ENCODE data around the gene TWIST1.

Gene TWIST1

GRCh38 chr7:19097165-19098055 lies 20.0 kb downstream of the TWIST1 start:
- DNase-seq (ENCODE audit: low read depth in 1 of 2, low spot score in 1 of 2), result no peak

DNA sequence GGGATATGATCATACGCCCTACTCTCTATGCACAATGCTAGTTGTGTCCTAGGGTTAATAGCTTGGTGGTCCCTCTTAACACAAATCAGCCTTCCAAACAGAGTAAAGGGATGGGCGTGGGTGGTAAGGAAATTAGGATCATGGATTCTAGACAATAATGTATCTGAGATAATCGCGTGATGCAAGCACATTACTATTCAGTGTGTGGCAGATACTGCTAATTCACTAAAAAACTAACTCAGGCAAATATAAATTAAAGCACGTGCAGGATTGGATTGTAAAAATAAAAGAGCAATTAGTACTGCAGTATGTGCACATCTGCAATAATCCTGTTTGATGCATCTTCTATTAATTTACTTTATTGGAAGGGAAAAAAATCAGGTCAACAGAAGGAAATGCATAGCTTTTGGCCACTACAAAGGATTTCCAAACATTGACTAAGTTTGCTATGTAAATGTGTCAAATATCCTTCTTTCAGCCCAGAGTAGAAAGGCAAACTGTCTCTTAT lies 22.0 kb downstream of the TWIST1 start:
- no peak for DNase-seq (ENCODE audit: low read depth in 1 of 2, low spot score in 1 of 2)

DNA sequence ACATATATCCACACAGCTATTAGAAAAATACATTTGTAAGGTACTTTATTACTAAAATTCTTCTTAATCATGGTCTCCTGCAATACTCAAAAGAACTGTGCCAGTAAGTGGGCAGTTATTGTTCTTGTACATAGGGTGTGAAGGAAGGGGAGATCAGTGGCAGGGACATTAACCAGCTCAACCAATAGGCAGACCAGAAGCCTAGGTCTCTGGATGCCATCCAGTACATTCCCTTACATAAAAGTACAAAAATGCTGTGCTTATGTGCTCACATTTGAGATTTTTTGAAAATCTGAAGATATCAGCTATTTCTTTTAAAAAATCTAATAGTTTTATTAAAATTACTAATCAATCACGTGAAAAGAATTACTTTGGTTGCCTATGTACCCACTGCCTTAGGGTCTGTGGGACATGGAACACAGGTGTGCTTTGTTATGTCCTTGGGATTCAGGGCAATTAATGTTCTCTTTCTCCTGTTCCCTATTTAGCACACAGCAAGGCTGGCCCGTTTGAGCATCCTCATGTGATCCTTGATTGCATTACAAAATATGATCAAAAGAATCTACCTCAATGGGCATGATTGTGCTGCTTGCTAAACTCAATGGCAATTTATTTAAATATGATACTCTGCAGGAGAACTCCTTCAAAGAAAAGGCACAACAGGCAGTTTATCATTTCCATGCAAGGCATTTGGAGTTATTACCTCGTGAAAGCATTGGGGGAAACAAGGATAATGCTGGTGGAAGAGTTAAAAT lies 22.7 kb downstream of the TWIST1 start:
- DNase-seq (ENCODE audit: low read depth in 1 of 2, low spot score in 1 of 2), result no peak

DNA sequence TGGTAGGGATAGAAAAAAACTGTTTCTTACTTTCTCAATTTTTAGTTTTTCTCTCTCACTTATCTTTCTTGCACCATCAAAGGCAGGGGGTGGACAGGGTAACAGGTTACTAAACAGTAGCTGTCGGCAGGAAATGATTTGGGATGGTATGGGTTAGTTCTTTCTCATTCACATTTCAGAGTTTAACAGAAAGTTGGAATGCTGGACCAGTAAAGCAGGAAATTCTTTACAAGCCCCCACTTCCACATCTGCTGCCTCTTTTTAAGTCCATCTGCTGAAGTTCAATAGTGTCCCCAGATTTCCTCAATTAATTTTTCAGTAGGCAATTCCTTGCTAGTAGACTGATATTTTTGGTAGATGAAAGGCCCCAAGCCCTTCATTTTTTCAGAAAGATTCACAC lies 23.3 kb downstream of the TWIST1 start:
- no peak for DNase-seq (ENCODE audit: low read depth in 1 of 2, low spot score in 1 of 2)

- no peak for DNase-seq (ENCODE audit: low read depth in 1 of 2, low spot score in 1 of 2)
Observed at GRCh38 chr7:19091550-19092200, 25.8 kb downstream of the TWIST1 start.

DNA sequence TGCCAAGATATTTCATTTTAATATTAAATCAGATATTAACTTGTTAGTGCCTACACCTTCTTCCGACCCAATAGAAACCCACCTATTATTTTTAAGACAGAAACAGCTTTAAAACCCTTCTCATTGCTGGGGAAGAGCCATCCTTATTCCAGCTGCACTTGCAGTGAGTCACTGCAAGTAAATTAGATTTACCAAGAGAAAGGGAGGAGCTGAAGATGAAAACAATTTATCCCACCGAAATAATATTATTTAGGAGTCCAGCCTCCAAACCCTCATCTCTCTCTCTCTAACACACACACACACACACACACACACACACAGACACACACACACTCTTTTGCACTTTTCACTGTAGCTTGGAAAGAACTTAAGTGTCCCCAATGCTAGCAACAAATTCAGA lies 26.9 kb downstream of the TWIST1 start:
- no peak for DNase-seq (ENCODE audit: low read depth in 1 of 2, low spot score in 1 of 2)

GRCh38 chr7:19089797-19090196 lies 27.6 kb downstream of the TWIST1 start:
- no peak for DNase-seq (ENCODE audit: low read depth in 1 of 2, low spot score in 1 of 2)

DNA sequence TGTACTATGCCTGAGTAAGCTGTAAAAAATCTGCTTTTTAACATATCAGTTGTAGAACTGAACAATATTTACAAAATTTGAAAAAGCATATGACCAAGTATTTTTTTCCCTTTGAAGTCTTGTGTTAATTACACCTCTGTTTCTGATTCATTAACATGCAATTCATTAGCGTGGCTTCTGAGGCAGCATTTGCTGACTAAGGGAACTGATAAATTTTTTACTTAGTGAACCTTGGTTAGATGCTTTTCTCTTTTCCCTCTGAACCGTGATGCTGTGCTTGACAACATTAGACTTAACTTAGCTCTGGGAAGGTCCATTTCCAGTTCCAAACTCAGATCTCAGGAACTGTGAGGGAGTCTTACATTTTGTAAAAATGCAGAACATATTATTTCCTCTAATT lies 28.1 kb downstream of the TWIST1 start:
- no peak for DNase-seq (ENCODE audit: low read depth in 1 of 2, low spot score in 1 of 2)

DNA sequence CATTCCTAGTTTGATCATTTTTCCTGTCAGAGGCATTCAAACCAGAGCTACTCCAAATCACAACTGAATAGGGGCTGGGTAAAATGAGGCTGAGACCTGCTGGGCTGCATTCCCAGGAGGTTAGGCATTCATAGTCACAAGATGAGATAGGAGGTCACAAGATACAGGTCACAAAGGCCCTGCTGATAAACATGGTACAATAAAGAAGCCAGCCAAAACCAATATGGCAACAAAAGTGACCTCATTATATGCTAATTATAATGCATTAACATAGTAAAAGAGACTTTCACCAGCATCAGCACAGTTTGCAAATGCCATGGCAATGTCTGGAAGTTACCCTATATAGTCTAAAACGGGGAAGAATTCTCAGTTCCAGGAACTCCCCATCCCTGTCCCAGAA lies 37.3 kb downstream of the TWIST1 start:
- DNase-seq (ENCODE audit: low read depth in 1 of 2, low spot score in 1 of 2), result no peak

DNA sequence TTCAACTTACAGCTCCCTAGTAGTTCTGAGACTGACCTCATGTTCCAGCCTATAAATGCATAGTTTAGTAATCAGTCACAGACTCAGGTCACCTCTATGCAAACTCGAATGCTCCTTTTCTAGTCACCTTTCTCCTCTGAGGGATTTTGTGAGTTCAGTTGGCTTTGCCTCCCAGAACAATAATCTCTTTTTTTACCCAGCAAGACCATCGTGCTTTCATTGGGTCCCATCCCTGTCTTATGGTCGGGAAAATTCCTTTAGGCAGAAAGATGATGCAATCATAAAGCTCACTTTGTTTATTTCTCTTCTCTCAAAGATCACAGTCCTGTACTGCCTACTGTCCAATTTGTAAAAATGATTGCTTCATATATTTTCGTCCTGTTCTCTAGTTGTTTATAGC lies 38.4 kb downstream of the TWIST1 start:
- DNase-seq (ENCODE audit: low read depth in 1 of 2, low spot score in 1 of 2), result no peak

DNA sequence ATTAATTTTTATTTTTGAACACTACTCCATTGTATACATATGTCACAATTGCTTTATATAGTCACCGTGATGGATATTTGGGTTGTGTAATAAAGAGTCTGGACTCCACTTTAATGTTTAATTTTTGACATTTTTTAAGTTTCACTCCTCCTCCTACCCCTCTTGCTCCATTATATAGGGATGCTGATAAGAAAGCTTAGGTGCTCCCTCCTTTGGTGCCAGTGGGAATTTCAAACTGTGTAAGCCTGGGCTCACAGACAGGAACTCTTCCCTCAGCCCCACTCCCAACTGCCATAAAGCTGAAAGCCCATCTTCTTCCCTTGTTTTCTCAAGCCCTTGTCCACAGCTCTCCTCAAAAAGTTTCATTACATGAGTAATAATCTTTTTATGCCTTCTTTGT lies 47.6 kb downstream of the TWIST1 start:
- no peak for DNase-seq (ENCODE audit: low read depth in 1 of 2, low spot score in 1 of 2)

GRCh38 chr7:19066170-19066569 lies 51.3 kb downstream of the TWIST1 start:
- DNase-seq (ENCODE audit: low read depth in 1 of 2, low spot score in 1 of 2), result no peak

All from activated CD4-positive, alpha-beta T cell treated with anti-CD3 and anti-CD28 coated beads, Interleukin-2, amount 50 U/mL, for 24 hours (primary cell).